Measurements from ENCODE around the gene MAPK13. TPM values are rescaled to one million over a fixed set of nuclear protein-coding genes. Genes with fewer than 3 reads are reported as not detected.

The MAPK13 gene
- polyA plus RNA-seq, 1 donor from 2014 or later = 1.8 TPM

- Histone ChIP-seq H3F3A (ENCODE audit: insufficient read depth, low read length, poor library complexity, severe bottlenecking) (no peaks in the 10 kb centered on the region), H3K27ac (ENCODE audit: low read length) (no peak overlapping the region), H2AFZ (ENCODE audit: low read depth, low read length) (no peak overlapping the region), H3K9ac (ENCODE audit: low read length) (no peak overlapping the region), H3K4me3 (ENCODE audit: low read length) (no peak overlapping the region), H4K20me1 (ENCODE audit: insufficient read depth) (no peaks in the 10 kb centered on the region), H3K9me2 (ENCODE audit: insufficient read depth, low read length) (no peaks in the 10 kb centered on the region), H3K4me2 (ENCODE audit: low read length) (no peak overlapping the region), H3K79me2 (replicated peaks; ENCODE audit: insufficient read depth, low read length) (no peaks in the 10 kb centered on the region), H3K27me3 (ENCODE audit: insufficient read depth, low read depth, low read length) (no peaks in the 10 kb centered on the region), H3K36me3 (ENCODE audit: insufficient read depth, low read length) (peaks cover 9% of the 10 kb centered on the region), H3K9me3 (ENCODE audit: low read length) (no peaks in the 10 kb centered on the region)
- TF ChIP-seq CTCF (IDR thresholded peaks at IDR 0.05; ENCODE audit: poor library complexity, severe bottlenecking) (peak; percentile 45), SMC3 (conservative IDR thresholded peaks at IDR 0.05; ENCODE audit: poor library complexity) (peak; percentile 29), REST (IDR thresholded peaks at IDR 0.05; ENCODE audit: borderline replicate concordance) (no peak), RAD21 (conservative IDR thresholded peaks at IDR 0.05) (no peak)
These were observed 34.6 kb upstream of the MAPK13 start for GRCh38 chr6:36095497-36096391.

DNA sequence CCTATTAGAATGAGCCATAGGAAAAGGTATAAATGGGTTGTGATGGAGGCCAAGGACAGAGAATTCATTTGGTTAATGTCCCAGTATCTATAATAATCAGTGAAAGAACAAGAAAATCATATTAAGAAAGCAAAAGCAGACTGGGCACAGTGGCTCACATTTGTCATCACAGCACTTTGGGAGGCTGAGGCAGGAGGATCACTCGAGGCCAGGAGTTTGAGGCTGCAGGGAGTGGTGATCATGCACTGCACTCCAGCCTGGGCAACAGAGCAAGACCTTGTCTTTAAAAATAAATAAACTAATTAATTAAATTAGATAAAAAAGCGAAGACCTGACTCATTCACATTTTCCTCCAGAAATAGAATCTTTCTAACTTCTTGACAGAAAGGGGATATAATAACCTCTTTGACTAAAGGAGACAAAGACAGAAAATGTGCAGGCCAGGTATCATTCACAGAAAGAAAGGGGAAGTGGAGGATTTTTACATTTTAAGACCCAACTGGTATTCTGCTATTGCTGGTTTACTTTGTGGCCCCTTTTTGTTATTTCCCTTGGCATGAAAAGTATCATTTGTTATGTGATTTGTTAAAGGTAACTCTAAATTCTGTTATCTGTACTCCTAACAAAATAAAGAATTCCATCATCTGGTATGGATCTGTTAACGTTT lies 31.9 kb upstream of the MAPK13 start:
- H3K27ac ChIP-seq (ENCODE audit: low read length) = no peak overlapping the region
- no peak overlapping the region for H2AFZ ChIP-seq (ENCODE audit: low read depth, low read length)
- H3K79me2 ChIP-seq (replicated peaks; ENCODE audit: insufficient read depth, low read length) = no peaks in the 10 kb centered on the region
- H3F3A ChIP-seq (ENCODE audit: insufficient read depth, low read length, poor library complexity, severe bottlenecking) = no peaks in the 10 kb centered on the region
- H3K36me3 ChIP-seq (ENCODE audit: insufficient read depth, low read length) = no peaks in the 10 kb centered on the region
- no peak overlapping the region for H3K4me3 ChIP-seq (ENCODE audit: low read length)
- H3K27me3 ChIP-seq (ENCODE audit: insufficient read depth, low read depth, low read length) = no peaks in the 10 kb centered on the region
- H4K20me1 ChIP-seq (ENCODE audit: insufficient read depth) = no peaks in the 10 kb centered on the region
- TF ChIP-seq TAF1 (IDR thresholded peaks at IDR 0.05; ENCODE audit: low read depth) (no peak), RAD21 (conservative IDR thresholded peaks at IDR 0.05) (no peak), POLR2AphosphoS5 (IDR thresholded peaks at IDR 0.05) (no peak), CTCF (IDR thresholded peaks at IDR 0.05; ENCODE audit: poor library complexity, severe bottlenecking) (no peak), EZH2 (IDR thresholded peaks at IDR 0.05; ENCODE audit: borderline replicate concordance, insufficient read depth, low read length, poor library complexity, severe bottlenecking) (no peak), MXI1 (conservative IDR thresholded peaks at IDR 0.05; ENCODE audit: poor library complexity, severe bottlenecking) (no peak)
- no peak overlapping the region for H3K9ac ChIP-seq (ENCODE audit: low read length)
- H3K9me2 ChIP-seq (ENCODE audit: insufficient read depth, low read length) = no peaks in the 10 kb centered on the region
- H3K4me2 ChIP-seq (ENCODE audit: low read length) = no peak overlapping the region
- no peaks in the 10 kb centered on the region for H3K9me3 ChIP-seq (ENCODE audit: low read length)
